B cell (primary cell): ENCODE measurements around the gene PCGF2.

ENCODE experiments used
- EZH2 ChIP-seq: IDR thresholded peaks from 2 replicates; pipeline ENCODE4 v1.6.1; 2012; ENCODE audit warnings: borderline replicate concordance, low read depth, mild to moderate bottlenecking, moderate library complexity, low read length; ENCODE audit not compliant: insufficient read depth, poor library complexity, severe bottlenecking
- TF ChIP-seq, protein P1 (sequence below): fragments of 200-600 bp; IDR thresholded peaks from one replicate; pipeline ENCODE4 v1.8.0; 2022; ENCODE audit warnings: antibody characterized with exemption, mild to moderate bottlenecking

DNA sequence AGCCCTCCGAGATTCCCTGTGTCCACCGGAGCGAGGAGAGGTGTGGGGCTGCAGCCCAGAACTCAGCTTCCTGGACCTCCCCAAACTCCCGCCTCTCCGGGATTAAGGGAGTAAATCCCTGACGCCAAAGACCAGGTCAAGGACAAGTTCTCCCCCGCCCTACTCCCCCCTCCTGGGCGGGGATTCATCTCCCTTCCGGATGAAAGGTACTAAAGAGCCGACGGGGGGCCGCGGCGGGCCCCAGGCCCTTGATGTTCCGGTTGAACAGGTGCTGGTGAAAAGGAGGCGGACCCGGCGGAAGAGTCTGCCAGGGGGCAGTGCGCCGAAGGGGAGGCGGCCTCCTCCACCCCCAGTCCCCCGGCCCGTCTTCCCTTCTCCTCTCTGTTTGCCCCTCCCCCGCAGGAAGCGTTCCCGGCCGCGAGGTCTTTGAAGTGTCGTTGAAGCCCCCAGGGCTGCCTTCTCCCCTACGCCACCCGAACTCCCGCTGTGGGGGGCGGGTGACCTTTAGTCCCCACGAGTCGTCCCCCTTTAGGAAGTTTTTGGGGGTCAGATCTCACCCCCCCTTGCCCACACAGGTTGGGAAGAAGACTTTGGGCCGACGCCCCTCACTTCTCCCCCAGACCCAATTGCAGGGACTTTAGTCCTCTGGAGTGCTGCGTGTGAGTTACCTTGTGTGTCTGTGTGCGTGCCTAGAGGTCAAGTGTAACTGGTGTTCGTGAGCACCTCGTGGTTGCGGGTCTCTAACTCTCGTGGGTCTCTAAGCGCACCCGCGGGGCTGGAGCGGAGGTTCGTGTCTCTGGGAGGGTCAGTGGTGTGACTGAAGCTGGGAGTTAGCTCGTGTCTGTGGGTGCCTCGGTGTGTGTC is 44.2 kb downstream of the PCGF2 start:
- TF ChIP-seq, protein P1, sequence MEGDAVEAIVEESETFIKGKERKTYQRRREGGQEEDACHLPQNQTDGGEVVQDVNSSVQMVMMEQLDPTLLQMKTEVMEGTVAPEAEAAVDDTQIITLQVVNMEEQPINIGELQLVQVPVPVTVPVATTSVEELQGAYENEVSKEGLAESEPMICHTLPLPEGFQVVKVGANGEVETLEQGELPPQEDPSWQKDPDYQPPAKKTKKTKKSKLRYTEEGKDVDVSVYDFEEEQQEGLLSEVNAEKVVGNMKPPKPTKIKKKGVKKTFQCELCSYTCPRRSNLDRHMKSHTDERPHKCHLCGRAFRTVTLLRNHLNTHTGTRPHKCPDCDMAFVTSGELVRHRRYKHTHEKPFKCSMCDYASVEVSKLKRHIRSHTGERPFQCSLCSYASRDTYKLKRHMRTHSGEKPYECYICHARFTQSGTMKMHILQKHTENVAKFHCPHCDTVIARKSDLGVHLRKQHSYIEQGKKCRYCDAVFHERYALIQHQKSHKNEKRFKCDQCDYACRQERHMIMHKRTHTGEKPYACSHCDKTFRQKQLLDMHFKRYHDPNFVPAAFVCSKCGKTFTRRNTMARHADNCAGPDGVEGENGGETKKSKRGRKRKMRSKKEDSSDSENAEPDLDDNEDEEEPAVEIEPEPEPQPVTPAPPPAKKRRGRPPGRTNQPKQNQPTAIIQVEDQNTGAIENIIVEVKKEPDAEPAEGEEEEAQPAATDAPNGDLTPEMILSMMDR, result no peak
- TF ChIP-seq EZH2, result no peak
